Measurements from ENCODE around the gene LRRC58. TPM values are rescaled to one million over a fixed set of nuclear protein-coding genes. Genes with fewer than 3 reads are reported as not detected.

Gene LRRC58
- total and polyA plus RNA-seq, 2 of the 13 experiments (the other 11 are each of a cell fraction or from before 2014, with no cell fraction given), result 9.7 to 17.3 TPM

DNA sequence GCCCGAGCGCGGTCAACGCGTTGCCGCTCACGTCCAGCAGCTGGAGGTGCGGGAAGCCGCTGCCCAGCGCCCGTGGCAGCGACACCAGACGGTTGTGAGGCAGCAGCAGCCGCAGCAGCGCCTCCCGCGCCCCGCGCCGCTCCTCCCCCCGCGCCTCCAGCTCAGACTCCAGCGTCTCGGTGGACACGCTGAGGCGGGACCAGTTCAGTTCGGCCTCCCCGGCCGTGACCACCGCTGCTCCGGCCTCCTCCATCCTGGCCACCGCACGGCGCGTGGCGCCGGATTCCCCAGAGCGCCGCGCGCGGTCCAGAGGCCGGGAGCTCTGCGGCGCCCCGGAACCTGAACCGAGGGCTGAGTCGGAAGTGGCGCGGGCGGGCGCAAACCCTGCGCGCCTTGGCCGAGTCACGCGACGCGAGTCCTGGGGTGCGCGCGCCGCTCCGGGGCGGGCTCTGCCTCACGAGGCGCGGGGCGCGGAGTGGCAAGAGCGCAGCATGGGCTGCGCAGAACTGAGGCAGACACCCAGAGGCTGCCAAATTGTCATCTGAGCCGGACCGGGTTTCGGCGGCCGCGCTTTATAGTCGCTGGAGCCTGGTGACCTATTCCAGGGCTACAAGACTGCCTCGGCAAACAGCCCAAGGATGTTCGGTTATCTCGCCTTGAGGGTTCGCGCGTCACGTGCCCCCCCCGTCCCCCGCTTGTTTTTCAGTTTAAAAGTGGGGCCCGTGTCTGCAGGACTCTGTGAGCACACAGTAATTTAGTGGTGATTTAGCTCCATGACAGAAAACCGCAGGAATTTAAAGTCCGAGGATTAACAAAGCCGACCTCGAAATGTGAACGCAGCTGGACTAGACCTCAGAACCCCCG is at the start of gene LRRC58 (continued):
- TF ChIP-seq, protein P1, sequence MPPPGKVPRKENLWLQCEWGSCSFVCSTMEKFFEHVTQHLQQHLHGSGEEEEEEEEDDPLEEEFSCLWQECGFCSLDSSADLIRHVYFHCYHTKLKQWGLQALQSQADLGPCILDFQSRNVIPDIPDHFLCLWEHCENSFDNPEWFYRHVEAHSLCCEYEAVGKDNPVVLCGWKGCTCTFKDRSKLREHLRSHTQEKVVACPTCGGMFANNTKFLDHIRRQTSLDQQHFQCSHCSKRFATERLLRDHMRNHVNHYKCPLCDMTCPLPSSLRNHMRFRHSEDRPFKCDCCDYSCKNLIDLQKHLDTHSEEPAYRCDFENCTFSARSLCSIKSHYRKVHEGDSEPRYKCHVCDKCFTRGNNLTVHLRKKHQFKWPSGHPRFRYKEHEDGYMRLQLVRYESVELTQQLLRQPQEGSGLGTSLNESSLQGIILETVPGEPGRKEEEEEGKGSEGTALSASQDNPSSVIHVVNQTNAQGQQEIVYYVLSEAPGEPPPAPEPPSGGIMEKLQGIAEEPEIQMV (CRISPR knock-in tag; IDR thresholded peaks at IDR 0.05; ENCODE audit: low read depth), result peak; percentile 85; the same call in 1 of the 2 replicates
- no peak; the same call in 1 of the 2 replicates for TF ChIP-seq ZNF746 (CRISPR knock-in tag; IDR thresholded peaks at IDR 0.05)
- TF ChIP-seq, protein P2, sequence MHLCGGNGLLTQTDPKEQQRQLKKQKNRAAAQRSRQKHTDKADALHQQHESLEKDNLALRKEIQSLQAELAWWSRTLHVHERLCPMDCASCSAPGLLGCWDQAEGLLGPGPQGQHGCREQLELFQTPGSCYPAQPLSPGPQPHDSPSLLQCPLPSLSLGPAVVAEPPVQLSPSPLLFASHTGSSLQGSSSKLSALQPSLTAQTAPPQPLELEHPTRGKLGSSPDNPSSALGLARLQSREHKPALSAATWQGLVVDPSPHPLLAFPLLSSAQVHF (CRISPR knock-in tag; IDR thresholded peaks at IDR 0.05), result peak; percentile 86
- TF ChIP-seq ZNF709 (CRISPR knock-in tag; IDR thresholded peaks at IDR 0.05), result peak; percentile 88
- TF ChIP-seq ZNF605 (CRISPR knock-in tag; IDR thresholded peaks at IDR 0.05), result peak; percentile 89
- TF ChIP-seq, protein P3, sequence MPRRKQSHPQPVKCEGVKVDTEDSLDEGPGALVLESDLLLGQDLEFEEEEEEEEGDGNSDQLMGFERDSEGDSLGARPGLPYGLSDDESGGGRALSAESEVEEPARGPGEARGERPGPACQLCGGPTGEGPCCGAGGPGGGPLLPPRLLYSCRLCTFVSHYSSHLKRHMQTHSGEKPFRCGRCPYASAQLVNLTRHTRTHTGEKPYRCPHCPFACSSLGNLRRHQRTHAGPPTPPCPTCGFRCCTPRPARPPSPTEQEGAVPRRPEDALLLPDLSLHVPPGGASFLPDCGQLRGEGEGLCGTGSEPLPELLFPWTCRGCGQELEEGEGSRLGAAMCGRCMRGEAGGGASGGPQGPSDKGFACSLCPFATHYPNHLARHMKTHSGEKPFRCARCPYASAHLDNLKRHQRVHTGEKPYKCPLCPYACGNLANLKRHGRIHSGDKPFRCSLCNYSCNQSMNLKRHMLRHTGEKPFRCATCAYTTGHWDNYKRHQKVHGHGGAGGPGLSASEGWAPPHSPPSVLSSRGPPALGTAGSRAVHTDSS (CRISPR knock-in tag; conservative IDR thresholded peaks at IDR 0.05), result 0 out of 2 replicates have a peak, but pooled peaks have one; percentile 18
- TF ChIP-seq, protein P4, sequence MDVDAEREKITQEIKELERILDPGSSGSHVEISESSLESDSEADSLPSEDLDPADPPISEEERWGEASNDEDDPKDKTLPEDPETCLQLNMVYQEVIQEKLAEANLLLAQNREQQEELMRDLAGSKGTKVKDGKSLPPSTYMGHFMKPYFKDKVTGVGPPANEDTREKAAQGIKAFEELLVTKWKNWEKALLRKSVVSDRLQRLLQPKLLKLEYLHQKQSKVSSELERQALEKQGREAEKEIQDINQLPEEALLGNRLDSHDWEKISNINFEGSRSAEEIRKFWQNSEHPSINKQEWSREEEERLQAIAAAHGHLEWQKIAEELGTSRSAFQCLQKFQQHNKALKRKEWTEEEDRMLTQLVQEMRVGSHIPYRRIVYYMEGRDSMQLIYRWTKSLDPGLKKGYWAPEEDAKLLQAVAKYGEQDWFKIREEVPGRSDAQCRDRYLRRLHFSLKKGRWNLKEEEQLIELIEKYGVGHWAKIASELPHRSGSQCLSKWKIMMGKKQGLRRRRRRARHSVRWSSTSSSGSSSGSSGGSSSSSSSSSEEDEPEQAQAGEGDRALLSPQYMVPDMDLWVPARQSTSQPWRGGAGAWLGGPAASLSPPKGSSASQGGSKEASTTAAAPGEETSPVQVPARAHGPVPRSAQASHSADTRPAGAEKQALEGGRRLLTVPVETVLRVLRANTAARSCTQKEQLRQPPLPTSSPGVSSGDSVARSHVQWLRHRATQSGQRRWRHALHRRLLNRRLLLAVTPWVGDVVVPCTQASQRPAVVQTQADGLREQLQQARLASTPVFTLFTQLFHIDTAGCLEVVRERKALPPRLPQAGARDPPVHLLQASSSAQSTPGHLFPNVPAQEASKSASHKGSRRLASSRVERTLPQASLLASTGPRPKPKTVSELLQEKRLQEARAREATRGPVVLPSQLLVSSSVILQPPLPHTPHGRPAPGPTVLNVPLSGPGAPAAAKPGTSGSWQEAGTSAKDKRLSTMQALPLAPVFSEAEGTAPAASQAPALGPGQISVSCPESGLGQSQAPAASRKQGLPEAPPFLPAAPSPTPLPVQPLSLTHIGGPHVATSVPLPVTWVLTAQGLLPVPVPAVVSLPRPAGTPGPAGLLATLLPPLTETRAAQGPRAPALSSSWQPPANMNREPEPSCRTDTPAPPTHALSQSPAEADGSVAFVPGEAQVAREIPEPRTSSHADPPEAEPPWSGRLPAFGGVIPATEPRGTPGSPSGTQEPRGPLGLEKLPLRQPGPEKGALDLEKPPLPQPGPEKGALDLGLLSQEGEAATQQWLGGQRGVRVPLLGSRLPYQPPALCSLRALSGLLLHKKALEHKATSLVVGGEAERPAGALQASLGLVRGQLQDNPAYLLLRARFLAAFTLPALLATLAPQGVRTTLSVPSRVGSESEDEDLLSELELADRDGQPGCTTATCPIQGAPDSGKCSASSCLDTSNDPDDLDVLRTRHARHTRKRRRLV (CRISPR knock-in tag; IDR thresholded peaks at IDR 0.05), result no peak
- TF ChIP-seq, protein P5, sequence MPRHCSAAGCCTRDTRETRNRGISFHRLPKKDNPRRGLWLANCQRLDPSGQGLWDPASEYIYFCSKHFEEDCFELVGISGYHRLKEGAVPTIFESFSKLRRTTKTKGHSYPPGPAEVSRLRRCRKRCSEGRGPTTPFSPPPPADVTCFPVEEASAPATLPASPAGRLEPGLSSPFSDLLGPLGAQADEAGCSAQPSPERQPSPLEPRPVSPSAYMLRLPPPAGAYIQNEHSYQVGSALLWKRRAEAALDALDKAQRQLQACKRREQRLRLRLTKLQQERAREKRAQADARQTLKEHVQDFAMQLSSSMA (CRISPR knock-in tag; IDR thresholded peaks at IDR 0.05), result 0 out of 2 replicates have a peak, but pooled peaks have one; percentile 37
- no peak for TF ChIP-seq ZNF432 (CRISPR knock-in tag; IDR thresholded peaks at IDR 0.05; ENCODE audit: borderline replicate concordance)
- TF ChIP-seq ZSCAN29 (CRISPR knock-in tag; conservative IDR thresholded peaks at IDR 0.05), result 0 out of 2 replicates have a peak, but pooled peaks have one; percentile 39
- TF ChIP-seq ETV5 (CRISPR knock-in tag; IDR thresholded peaks at IDR 0.05; ENCODE audit: borderline replicate concordance), result peak; percentile 66; the same call in 1 of the 2 replicates
- TF ChIP-seq, protein P6, sequence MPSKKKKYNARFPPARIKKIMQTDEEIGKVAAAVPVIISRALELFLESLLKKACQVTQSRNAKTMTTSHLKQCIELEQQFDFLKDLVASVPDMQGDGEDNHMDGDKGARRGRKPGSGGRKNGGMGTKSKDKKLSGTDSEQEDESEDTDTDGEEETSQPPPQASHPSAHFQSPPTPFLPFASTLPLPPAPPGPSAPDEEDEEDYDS (CRISPR knock-in tag; IDR thresholded peaks at IDR 0.05), result peak; percentile 44; the same call in 1 of the 2 replicates
- TF ChIP-seq, protein P7, sequence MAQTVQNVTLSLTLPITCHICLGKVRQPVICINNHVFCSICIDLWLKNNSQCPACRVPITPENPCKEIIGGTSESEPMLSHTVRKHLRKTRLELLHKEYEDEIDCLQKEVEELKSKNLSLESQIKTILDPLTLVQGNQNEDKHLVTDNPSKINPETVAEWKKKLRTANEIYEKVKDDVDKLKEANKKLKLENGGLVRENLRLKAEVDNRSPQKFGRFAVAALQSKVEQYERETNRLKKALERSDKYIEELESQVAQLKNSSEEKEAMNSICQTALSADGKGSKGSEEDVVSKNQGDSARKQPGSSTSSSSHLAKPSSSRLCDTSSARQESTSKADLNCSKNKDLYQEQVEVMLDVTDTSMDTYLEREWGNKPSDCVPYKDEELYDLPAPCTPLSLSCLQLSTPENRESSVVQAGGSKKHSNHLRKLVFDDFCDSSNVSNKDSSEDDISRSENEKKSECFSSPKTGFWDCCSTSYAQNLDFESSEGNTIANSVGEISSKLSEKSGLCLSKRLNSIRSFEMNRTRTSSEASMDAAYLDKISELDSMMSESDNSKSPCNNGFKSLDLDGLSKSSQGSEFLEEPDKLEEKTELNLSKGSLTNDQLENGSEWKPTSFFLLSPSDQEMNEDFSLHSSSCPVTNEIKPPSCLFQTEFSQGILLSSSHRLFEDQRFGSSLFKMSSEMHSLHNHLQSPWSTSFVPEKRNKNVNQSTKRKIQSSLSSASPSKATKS (CRISPR knock-in tag; IDR thresholded peaks at IDR 0.05), result 0 out of 2 replicates have a peak, but pooled peaks have one; percentile 10
- TF ChIP-seq WIZ (CRISPR knock-in tag; IDR thresholded peaks at IDR 0.05), result no peak

Measured in HepG2 (cell line).